HS-5 (cell line): ENCODE results near the gene CCDC92B.

Experiments
- DNase-seq: peaks from one replicate; pipeline ENCODE4 v3.0.0-alpha.2; 2012; ENCODE audit warnings: low read depth

Gene CCDC92B

GRCh38 chr17:2778489-2778888, 29.0 kb upstream of the CCDC92B start:
- no peak for DNase-seq

- DNase-seq = no peak
These were observed 27.9 kb upstream of the CCDC92B start for GRCh38 chr17:2777242-2777867.

- DNase-seq = no peak
These were observed 27.3 kb upstream of the CCDC92B start for GRCh38 chr17:2776589-2777241.

GRCh38 chr17:2775206-2775605, 25.8 kb upstream of the CCDC92B start:
- DNase-seq = no peak

GRCh38 chr17:2770129-2770528, 20.7 kb upstream of the CCDC92B start:
- DNase-seq = no peak

GRCh38 chr17:2758870-2759269, 9.4 kb upstream of the CCDC92B start:
- no peak for DNase-seq

- no peak for DNase-seq
These were observed 6.7 kb upstream of the CCDC92B start for GRCh38 chr17:2755891-2756724.

GRCh38 chr17:2751491-2751890, 2.0 kb upstream of the CCDC92B start:
- no peak for DNase-seq

- no peak for DNase-seq
These were observed 1.3 kb upstream of the CCDC92B start for GRCh38 chr17:2750721-2751120.

GRCh38 chr17:2749784-2750181, 331 bp upstream of the CCDC92B start:
- no peak for DNase-seq

- no peak for DNase-seq
These were observed 4.0 kb downstream of the CCDC92B start for GRCh38 chr17:2745317-2746037.

GRCh38 chr17:2737693-2738092, 11.8 kb downstream of the CCDC92B start:
- no peak for DNase-seq

- DNase-seq = no peak
These were observed 12.5 kb downstream of the CCDC92B start for GRCh38 chr17:2736956-2737355.

- no peak for DNase-seq
These were observed 13.6 kb downstream of the CCDC92B start for GRCh38 chr17:2735896-2736295.

- DNase-seq = no peak
These were observed 14.5 kb downstream of the CCDC92B start for GRCh38 chr17:2734939-2735338.

GRCh38 chr17:2731807-2732206, 17.6 kb downstream of the CCDC92B start:
- DNase-seq = no peak

GRCh38 chr17:2730764-2731353, 18.6 kb downstream of the CCDC92B start:
- DNase-seq = no peak

GRCh38 chr17:2724784-2725164, 24.7 kb downstream of the CCDC92B start:
- DNase-seq = no peak

- DNase-seq = no peak
These were observed 25.3 kb downstream of the CCDC92B start for GRCh38 chr17:2723997-2724783.

GRCh38 chr17:2723505-2723996, 25.9 kb downstream of the CCDC92B start:
- no peak for DNase-seq

GRCh38 chr17:2722611-2723010, 26.8 kb downstream of the CCDC92B start:
- DNase-seq = no peak
